NCI-H1092 (cell line): ENCODE data around the gene PITHD1.
"Not testable (repeated sequence)": the region's sequence is repeated elsewhere in the genome, so short reads cannot be mapped to it uniquely, and the experiment has no call there.

ENCODE experiments used
- DNase-seq: peaks from one replicate; lab custom pipeline; 2025; lab: John Stamatoyannopoulos, UW

The PITHD1 gene

GRCh38 chr1:23799255-23799569, 21.0 kb downstream of the PITHD1 start:
- no peak for DNase-seq

- DNase-seq, result no peak
Measured at GRCh38 chr1:23799570-23800399, 21.6 kb downstream of the PITHD1 start.

GRCh38 chr1:23800400-23801337, 22.5 kb downstream of the PITHD1 start, which contains the start of gene GALE:
Gene GALE, minus strand, starts transcription at chr1:23800754. Its CDS starts 1,747 bp downstream, at chr1:23799007.
- peak; percentile 95 for DNase-seq

GRCh38 chr1:23801338-23801748, 23.1 kb downstream of the PITHD1 start:
- no peak for DNase-seq

GRCh38 chr1:23801876-23802275, 23.7 kb downstream of the PITHD1 start:
- DNase-seq, result no peak

- not testable (repeated sequence) for DNase-seq
Measured at GRCh38 chr1:23802809-23803342, 24.7 kb downstream of the PITHD1 start.

GRCh38 chr1:23803674-23804073, 25.5 kb downstream of the PITHD1 start:
- no peak for DNase-seq

GRCh38 chr1:23804183-23804835, 26.1 kb downstream of the PITHD1 start:
- DNase-seq, result no peak

- no peak for DNase-seq
Measured at GRCh38 chr1:23805025-23805424, 26.8 kb downstream of the PITHD1 start.

- DNase-seq, result no peak
Measured at GRCh38 chr1:23806280-23806679, 28.1 kb downstream of the PITHD1 start.

- no peak for DNase-seq
Measured at GRCh38 chr1:23807453-23807852, 29.2 kb downstream of the PITHD1 start.

GRCh38 chr1:23809751-23810171, 31.5 kb downstream of the PITHD1 start:
- peak; percentile 18 for DNase-seq

GRCh38 chr1:23810818-23811540, 32.8 kb downstream of the PITHD1 start:
- peak; percentile 31 for DNase-seq

GRCh38 chr1:23814016-23814415, 35.8 kb downstream of the PITHD1 start:
- no peak for DNase-seq

- no peak for DNase-seq
Measured at GRCh38 chr1:23816361-23816760, 38.1 kb downstream of the PITHD1 start.

GRCh38 chr1:23816906-23817305, 38.7 kb downstream of the PITHD1 start:
- no peak for DNase-seq

- DNase-seq, result no peak
Measured at GRCh38 chr1:23817633-23818032, 39.4 kb downstream of the PITHD1 start.

GRCh38 chr1:23823767-23824166, 45.5 kb downstream of the PITHD1 start:
- no peak for DNase-seq

- DNase-seq, result no peak
Measured at GRCh38 chr1:23824711-23825075, 46.5 kb downstream of the PITHD1 start.

- DNase-seq, result peak; percentile 92
Measured at GRCh38 chr1:23825076-23825761, 47.0 kb downstream of the PITHD1 start, which contains the start of gene HMGCL. Gene HMGCL, minus strand, starts transcription at chr1:23825429. Its CDS starts 14 bp downstream, at chr1:23825415.
